Measurements from ENCODE around the gene FOXP4.

Gene FOXP4

DNA sequence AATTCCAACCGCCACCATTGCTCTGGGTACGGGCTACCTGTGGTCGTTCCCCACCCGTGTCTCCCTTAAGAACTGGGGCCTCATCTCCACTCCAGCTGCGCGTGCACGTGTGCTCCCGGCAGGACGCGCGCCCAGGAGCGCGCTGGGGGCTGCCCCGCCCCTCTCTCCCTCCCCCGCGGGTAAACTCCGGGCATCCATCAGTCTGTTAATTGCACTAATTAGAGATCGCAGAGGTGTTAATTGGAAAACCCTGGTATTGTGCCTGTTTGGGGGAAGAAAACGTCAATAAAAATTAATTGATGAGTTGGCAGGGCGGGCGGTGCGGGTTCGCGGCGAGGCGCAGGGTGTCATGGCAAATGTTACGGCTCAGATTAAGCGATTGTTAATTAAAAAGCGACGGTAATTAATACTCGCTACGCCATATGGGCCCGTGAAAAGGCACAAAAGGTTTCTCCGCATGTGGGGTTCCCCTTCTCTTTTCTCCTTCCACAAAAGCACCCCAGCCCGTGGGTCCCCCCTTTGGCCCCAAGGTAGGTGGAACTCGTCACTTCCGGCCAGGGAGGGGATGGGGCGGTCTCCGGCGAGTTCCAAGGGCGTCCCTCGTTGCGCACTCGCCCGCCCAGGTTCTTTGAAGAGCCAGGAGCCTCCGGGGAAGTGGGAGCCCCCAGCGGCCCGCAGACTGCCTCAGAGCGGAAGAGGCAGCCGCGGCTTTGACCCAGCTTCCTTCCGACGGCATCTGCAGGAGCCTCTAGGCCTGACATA lies 14.4 kb downstream of the FOXP4 start:
- H3K9ac ChIP-seq (ENCODE audit: low read depth, low read length): peak overlapping the region; percentile 62; the same call in 1 of the 2 replicates

DNA sequence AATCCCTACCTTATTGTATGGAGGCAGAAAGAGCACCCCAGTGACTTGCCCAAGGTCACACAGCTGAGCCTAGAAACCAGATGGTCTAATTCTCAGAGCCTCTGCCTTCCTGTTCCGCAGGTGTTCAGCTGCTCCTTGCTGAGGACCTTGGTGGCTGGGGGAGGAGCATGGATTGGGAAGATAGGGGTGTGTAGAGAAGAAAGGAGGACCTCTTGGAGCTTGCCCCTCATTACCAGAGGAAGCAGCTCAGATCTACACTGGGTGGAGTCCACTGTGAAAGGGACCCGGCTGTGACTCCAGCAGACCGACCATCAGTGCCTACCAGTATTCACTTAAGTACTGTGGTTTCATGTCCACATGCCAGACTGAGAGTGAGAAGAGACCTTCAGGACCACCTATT lies 15.2 kb downstream of the FOXP4 start:
- Histone ChIP-seq H3K36me3 (ENCODE audit: insufficient read depth, low read length) (no peaks in the 10 kb centered on the region), H3K9ac (ENCODE audit: low read depth, low read length) (peak overlapping the region; percentile 62; the same call in 1 of the 2 replicates), H3K4me1 (ENCODE audit: insufficient read depth, low read length) (peaks cover 30% of the 10 kb centered on the region), H3K9me3 (ENCODE audit: control insufficient read depth, insufficient read depth, low read length) (no peaks in the 10 kb centered on the region)

More for the DNA sequence above, 14.4 kb downstream of the FOXP4 start:
- no peaks in the 10 kb centered on the region for H3K9me3 ChIP-seq (ENCODE audit: control insufficient read depth, insufficient read depth, low read length)
- H3K4me1 ChIP-seq (ENCODE audit: insufficient read depth, low read length): peaks cover 30% of the 10 kb centered on the region
- no peaks in the 10 kb centered on the region for H3K36me3 ChIP-seq (ENCODE audit: insufficient read depth, low read length)

DNA sequence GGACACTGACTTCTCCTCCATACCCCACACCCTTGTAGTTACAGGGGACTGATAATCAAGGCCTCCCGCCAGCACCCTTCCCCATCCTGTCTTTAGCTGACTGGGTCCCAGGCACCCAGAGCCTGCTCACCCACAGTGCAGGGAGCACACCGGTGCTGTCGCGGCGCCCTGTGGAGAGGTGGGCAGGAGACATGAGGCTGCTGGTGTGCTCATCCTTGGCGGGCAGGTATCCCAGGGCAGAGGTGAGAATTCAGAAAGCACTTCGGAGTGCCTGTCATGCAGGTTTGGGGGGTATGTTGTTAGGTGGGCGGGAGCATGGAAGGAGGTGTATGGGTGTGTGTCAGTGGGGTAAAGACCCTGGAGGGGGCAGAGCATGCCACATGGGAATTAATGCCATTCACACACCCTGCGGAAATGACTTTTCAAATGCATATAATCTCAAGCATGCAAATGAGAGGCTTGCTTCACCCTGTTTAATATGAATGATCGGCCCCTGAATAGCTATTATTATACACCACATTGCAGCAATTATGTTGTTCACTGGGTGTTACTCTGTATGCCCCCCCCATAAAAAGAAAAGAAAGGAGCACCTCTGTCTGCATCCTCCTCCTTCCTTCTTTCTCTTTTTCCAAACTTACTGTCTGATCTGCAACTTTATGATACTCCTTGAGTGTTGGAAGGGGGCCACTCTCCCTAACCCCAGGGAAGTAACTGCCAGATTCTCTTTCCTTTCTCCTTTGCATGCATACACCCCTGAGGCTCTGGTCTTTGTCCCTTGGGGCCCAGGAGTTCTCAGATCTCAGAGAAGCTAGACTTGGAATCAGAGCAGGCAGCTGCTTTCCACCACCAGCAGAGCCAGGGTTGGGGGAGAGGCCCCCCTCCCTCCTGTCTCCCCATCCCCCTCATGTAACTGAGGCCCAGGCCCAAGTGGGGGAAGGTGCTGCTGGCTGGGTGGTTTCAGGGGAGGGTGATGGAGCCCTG lies 16.0 kb downstream of the FOXP4 start:
- H3K9ac ChIP-seq (ENCODE audit: low read depth, low read length): no peak overlapping the region
- peaks cover 23% of the 10 kb centered on the region for H3K4me1 ChIP-seq (ENCODE audit: insufficient read depth, low read length)
- H3K9me3 ChIP-seq (ENCODE audit: control insufficient read depth, insufficient read depth, low read length): no peaks in the 10 kb centered on the region
- no peaks in the 10 kb centered on the region for H3K36me3 ChIP-seq (ENCODE audit: insufficient read depth, low read length)

DNA sequence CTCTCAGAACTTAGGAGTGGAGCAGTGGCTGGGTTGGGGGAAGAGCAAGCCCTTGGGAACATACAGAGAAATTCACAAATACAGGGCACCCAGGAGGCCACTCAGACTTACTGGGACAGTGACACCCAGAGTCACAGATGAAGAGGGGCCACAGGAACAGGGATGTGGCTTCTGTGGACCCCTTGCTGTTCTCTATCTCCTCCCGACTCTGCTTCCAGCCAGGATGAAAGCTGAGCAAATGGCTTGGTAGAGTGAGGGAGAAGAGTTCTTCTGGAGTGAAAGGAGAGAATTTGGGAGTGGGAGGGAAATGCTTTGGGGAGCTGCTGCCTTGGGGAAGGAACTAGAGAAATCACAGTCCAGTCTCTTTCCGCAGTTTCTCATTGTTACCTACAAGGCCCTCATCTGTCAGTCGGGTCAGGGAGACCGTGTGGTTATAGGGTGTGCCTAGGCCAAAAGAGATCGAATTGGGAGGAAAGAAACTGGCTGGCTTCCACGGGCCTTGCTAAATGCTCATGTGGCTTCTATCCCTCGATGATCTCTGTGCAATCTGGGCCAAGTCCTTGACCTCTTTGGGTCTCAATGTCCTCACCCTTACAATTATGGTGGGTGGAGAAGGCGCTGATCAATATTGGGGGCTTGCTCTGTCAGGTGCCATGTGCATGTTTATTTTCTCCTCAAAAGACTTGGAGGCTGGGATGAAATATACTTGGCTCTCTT lies 17.0 kb downstream of the FOXP4 start:
- H3K9ac ChIP-seq (ENCODE audit: low read depth, low read length): no peak overlapping the region
- peaks cover 23% of the 10 kb centered on the region for H3K4me1 ChIP-seq (ENCODE audit: insufficient read depth, low read length)

DNA sequence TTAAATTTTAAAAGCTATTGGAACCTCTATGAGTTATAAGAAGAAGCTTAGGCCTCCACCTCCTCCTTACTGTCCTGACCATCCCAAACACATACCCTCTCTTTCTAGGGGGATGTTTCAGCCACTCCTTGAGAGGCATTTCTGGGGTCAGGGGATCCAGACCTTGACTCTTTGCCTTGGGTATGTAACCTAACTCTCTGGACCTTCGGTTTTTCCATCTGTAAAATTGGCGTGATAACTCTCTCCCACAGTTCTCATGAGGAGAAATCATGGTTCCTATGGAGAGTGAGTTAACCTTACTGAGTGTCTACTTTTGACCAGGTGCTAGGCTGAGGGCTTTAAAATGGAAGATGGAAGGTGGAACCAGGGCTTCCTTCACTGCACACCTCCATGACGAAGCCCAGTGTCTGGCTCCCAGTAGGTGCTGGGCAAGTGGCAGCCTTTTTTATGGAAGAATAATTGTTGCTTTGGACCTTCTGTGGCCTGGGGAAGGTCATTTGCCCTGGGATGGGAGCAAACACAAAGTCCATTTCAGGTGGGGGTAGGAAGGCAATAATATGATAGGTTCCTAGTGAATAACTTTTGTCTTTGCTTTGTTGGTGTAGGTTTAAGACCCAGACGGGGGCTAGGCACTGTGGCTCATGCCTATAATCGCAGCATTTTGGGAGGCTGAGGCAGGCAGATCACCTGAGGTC lies 18.4 kb downstream of the FOXP4 start:
- Histone ChIP-seq H3K9ac (ENCODE audit: low read depth, low read length) (no peak overlapping the region), H3K9me3 (ENCODE audit: control insufficient read depth, insufficient read depth, low read length) (no peaks in the 10 kb centered on the region), H3K36me3 (ENCODE audit: insufficient read depth, low read length) (no peaks in the 10 kb centered on the region), H3K4me1 (ENCODE audit: insufficient read depth, low read length) (peaks cover 33% of the 10 kb centered on the region)

More for the DNA sequence above, 17.0 kb downstream of the FOXP4 start:
- H3K36me3 ChIP-seq (ENCODE audit: insufficient read depth, low read length): no peaks in the 10 kb centered on the region
- H3K9me3 ChIP-seq (ENCODE audit: control insufficient read depth, insufficient read depth, low read length): no peaks in the 10 kb centered on the region

DNA sequence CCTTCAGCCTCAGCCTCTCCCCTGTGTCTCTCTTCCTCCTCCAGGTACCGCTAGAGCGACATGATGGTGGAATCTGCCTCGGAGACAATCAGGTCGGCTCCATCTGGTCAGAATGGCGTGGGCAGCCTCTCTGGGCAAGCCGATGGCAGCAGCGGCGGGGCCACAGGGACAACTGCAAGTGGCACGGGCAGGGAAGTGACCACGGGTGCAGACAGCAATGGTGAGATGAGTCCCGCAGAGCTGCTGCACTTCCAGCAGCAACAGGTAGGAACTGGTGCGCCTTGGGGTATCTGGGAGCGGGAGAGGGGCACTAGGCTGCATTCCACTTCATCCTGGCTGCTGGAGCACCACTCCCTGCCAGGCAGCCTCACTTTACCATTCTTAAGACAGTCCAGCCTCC lies 19.5 kb downstream of the FOXP4 start:
- Histone ChIP-seq H3K9ac (ENCODE audit: low read depth, low read length) (no peak overlapping the region), H3K9me3 (ENCODE audit: control insufficient read depth, insufficient read depth, low read length) (no peaks in the 10 kb centered on the region), H3K4me1 (ENCODE audit: insufficient read depth, low read length) (peaks cover 43% of the 10 kb centered on the region), H3K36me3 (ENCODE audit: insufficient read depth, low read length) (no peaks in the 10 kb centered on the region)

DNA sequence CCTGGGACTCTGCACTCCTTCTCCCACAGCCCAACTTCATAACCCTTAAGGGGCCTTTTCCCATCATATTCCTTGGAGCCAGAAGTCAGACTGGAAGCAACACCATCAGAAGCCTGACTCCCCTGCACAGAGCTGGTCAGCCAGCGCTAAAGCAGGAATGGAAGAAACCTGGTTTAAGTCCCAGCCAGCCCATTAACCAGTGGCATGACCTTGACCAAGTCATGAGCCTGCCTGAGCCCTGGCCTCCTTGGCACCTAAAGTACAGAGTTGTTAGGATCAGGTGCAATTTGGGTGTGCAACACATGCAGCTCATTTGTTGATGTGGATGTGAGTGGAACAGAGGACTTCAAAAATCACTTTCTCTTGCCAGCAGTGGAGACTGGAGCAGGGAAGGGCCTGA lies 20.8 kb downstream of the FOXP4 start:
- H3K9ac ChIP-seq (ENCODE audit: low read depth, low read length): no peak overlapping the region
- peaks cover 48% of the 10 kb centered on the region for H3K4me1 ChIP-seq (ENCODE audit: insufficient read depth, low read length)
- no peaks in the 10 kb centered on the region for H3K36me3 ChIP-seq (ENCODE audit: insufficient read depth, low read length)
- H3K9me3 ChIP-seq (ENCODE audit: control insufficient read depth, insufficient read depth, low read length): no peaks in the 10 kb centered on the region

DNA sequence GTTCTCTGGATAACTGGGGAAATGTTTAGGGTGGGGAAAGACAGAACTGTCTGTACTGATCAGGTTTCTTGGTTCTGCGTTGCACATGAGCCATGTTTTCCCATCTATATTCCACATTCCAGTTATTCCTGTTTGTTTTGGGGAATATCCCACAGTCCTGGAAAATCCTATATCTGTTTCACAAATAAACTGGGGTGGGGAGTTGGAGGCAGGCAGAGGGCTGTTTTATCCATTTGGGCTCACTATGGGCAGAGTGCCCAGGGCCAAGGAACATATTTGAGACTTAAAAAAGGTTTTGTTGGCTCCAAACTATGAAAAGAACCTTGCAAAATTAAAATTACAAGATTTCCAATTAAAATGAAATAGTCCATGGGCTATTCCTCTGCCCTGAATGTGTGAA lies 21.5 kb downstream of the FOXP4 start:
- H3K4me1 ChIP-seq (ENCODE audit: insufficient read depth, low read length): peaks cover 50% of the 10 kb centered on the region
- no peaks in the 10 kb centered on the region for H3K9me3 ChIP-seq (ENCODE audit: control insufficient read depth, insufficient read depth, low read length)
- H3K36me3 ChIP-seq (ENCODE audit: insufficient read depth, low read length): no peaks in the 10 kb centered on the region
- no peak overlapping the region for H3K9ac ChIP-seq (ENCODE audit: low read depth, low read length)

DNA sequence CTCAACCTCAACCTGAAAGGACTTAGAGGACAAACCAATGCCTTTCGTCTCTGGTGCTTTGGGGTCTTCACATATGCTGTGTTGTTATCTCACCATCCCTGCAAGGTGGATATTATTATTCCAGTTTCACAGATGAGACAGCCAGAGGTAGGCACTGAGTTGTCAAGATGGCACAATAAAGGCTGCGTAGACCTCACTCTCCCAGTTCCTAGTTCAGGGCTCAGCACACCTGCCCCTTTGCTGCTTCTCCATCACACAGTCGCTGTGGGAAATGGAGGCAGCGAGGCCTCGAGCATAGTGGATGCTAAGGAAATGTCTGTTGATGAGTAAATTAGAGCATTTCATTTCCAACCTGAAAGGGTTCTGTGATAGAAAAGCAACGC lies 22.0 kb downstream of the FOXP4 start:
- Histone ChIP-seq H3K9ac (ENCODE audit: low read depth, low read length) (no peak overlapping the region), H3K36me3 (ENCODE audit: insufficient read depth, low read length) (no peaks in the 10 kb centered on the region), H3K4me1 (ENCODE audit: insufficient read depth, low read length) (peaks cover 51% of the 10 kb centered on the region), H3K9me3 (ENCODE audit: control insufficient read depth, insufficient read depth, low read length) (no peaks in the 10 kb centered on the region)

DNA sequence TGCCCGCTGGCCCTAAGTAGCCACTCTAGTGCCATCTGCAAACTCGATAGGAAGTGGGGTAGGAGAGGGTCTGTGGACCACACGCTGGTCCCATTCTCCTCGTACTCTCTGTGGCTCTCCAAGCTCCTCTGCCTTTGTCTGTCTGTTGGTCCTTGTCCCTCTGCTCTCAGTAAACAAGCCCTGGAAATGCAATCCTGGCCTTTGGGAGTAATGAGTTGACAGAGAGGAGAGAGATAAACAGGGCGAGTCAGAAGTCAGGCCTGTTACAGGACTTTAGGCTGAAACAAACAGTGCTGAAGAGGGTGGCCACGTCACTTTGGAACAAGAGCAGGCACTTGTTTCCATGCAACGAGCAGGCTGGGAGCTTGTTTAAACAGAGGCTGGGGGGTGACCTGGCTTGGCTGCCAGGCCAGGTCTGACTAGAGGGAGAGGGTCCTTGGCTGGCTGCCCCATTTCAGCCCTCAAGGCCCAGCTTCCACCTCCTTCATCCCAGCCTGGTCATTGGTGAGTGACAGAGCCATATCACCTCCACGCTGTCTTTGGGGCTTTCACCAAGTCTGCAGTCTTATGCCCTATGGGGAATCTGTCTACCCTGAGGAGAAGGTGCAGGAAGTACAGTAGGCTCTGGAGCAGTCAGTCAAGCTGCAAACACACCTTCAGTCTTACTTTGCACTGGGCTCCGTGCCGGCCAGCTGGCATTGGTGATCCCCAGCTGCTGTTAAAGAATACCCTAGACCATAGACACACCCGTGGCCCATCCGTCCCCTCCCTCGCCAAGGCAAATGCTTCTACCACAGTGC lies 22.6 kb downstream of the FOXP4 start:
- peaks cover 46% of the 10 kb centered on the region for H3K4me1 ChIP-seq (ENCODE audit: insufficient read depth, low read length)
- H3K9ac ChIP-seq (ENCODE audit: low read depth, low read length): no peak overlapping the region
- no peaks in the 10 kb centered on the region for H3K36me3 ChIP-seq (ENCODE audit: insufficient read depth, low read length)
- no peaks in the 10 kb centered on the region for H3K9me3 ChIP-seq (ENCODE audit: control insufficient read depth, insufficient read depth, low read length)

DNA sequence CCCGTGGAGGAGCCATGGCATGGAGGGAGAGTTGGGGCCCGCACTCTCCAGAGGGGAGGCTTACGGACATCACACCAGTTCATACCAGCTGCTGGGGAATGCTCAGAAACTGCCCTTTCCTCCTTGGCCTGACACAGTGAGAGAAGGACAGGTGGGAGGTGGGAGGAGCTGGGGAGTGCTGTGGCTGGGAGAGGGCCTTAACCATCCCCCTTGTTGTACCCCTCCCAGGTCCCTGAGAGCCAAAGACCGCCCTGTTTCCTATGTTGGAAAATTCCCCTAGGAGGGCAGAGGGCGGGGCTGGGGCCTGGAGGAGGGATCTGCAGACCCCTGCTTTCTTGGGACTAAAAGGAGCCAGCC lies 24.1 kb downstream of the FOXP4 start:
- H3K4me1 ChIP-seq (ENCODE audit: insufficient read depth, low read length): peaks cover 44% of the 10 kb centered on the region
- no peaks in the 10 kb centered on the region for H3K9me3 ChIP-seq (ENCODE audit: control insufficient read depth, insufficient read depth, low read length)
- H3K36me3 ChIP-seq (ENCODE audit: insufficient read depth, low read length): no peaks in the 10 kb centered on the region
- no peak overlapping the region for H3K9ac ChIP-seq (ENCODE audit: low read depth, low read length)

DNA sequence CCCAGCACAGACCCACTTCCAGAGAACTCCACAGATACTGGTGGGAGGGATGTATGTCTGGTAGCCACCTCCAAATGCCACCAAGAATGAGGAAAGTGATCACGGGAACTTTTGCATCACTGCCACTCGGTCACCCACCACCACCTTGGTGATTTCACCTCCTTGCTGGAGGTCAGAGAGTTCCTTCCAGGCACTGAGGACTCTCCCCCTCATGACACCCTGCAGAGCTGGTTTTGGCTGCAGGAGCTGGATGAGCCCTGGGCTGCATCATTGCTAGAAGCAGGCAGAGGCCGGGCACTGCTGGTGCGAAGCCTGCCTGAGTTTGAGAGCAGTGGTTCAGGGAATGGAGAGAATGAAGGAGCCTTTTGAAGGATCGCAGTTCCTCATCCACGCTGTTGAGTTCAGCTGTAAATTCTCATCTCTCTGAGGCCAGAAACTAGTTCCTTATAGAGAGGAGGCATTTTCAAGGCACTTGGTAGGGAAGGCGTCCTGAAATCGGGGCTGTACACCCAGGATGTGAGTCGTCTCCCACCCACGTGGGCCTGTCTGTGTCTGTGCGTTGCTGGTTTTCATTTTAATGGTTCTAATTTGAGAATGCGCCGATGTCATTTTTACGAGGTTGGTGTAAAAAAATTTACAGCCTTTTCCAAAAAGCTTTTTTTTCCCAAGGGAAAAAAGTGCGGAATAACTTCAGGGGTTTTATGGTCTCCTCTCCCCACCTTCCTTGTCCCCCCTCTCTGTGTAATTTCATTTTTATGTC lies 25.0 kb downstream of the FOXP4 start:
- Histone ChIP-seq H3K4me1 (ENCODE audit: insufficient read depth, low read length) (peaks cover 50% of the 10 kb centered on the region), H3K9ac (ENCODE audit: low read depth, low read length) (no peak overlapping the region), H3K9me3 (ENCODE audit: control insufficient read depth, insufficient read depth, low read length) (no peaks in the 10 kb centered on the region), H3K36me3 (ENCODE audit: insufficient read depth, low read length) (no peaks in the 10 kb centered on the region)

DNA sequence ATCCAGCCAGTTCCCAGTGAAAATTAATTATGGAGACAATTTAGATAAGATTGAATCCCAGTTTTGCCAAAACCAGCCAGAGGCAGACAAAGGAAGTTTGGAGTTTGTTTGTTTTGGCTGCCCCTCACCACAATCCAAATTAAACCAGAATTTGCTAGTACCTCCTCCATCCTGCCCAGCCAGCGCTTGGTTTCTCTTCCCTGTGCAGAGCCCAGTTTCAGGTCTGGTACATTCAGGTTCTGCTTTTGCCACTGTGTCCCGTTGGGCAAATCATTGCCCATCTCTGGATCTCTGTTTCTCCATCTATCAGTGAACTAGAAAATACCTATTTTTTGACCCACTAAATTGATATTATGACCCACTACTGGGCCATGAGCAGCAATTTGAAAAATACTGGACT lies 26.4 kb downstream of the FOXP4 start:
- Histone ChIP-seq H3K9ac (ENCODE audit: low read depth, low read length) (no peak overlapping the region), H3K9me3 (ENCODE audit: control insufficient read depth, insufficient read depth, low read length) (no peaks in the 10 kb centered on the region), H3K4me1 (ENCODE audit: insufficient read depth, low read length) (peaks cover 56% of the 10 kb centered on the region), H3K36me3 (ENCODE audit: insufficient read depth, low read length) (no peaks in the 10 kb centered on the region)
